Psoas muscle (tissue), 8 donors: ENCODE measurements around the gene WNT8B. TPM values are rescaled to one million over a fixed set of nuclear protein-coding genes. Genes with fewer than 3 reads are reported as not detected.

Experiments used
- ATAC-seq, 4 donors: fragments of 200-7000 bp; cut with Tn5 transposase; one replicate each; pipeline ENCODE4 v1.9.1; 2020; ENCODE audit warnings: moderate library complexity in 3 of 4, mild to moderate bottlenecking in 2 of 4
- DNase-seq, 2 donors: peaks; one replicate each; pipeline ENCODE4 v3.0.0-alpha.2; 2020
- H3K27ac ChIP-seq: fragments of 200-600 bp; one replicate; pipeline ENCODE4 v1.8.0; 2022
- H3K27me3 ChIP-seq, 3 donors: fragments of 200-600 bp in 1 of 3; one replicate each; pipeline versions ENCODE4 v1.6.1 to v1.8.0; 2013 to 2022; ENCODE audit warnings: low read length in 2 of 3, mild to moderate bottlenecking in 2 of 3, moderate library complexity in 1 of 3; ENCODE audit not compliant: insufficient read depth in 3 of 3
- H3K36me3 ChIP-seq, 2 donors: fragments of 200-600 bp in 1 of 2; one replicate each; pipeline versions ENCODE4 v1.6.1 to v1.8.0; 2013 to 2022; ENCODE audit warnings: low read depth in 1 of 2, mild to moderate bottlenecking in 1 of 2, moderate library complexity in 1 of 2; ENCODE audit not compliant: insufficient read depth in 1 of 2
- H3K4me1 ChIP-seq: fragments of 200-600 bp; one replicate; pipeline ENCODE4 v1.8.0; 2022
- H3K4me3 ChIP-seq: fragments of 200-600 bp; one replicate; pipeline ENCODE4 v1.8.0; 2022; ENCODE audit warnings: mild to moderate bottlenecking
- H3K9me3 ChIP-seq: fragments of 200-600 bp; one replicate; pipeline ENCODE4 v1.8.0; 2022
- CTCF ChIP-seq: fragments of 200-600 bp; IDR thresholded peaks from one replicate; pipeline ENCODE4 v1.8.0; 2022; ENCODE audit warnings: antibody characterized with exemption
- WGBS, 3 donors: extraction: QIAGEN DNeasy Blood & Tissue Kit; methylation state at CpG; one replicate each; pipeline versions ENCODE4 v1.1.6 to v1.1.7; 2013; 5-methylcytosine and 5-hydroxymethylcytosine counted together
- intact Hi-C, 2 donors: fragments of 100-400 bp; cut with DNase I; formaldehyde crosslinking; loops; one replicate each; pipeline versions ENCODE4 v1.11.0 to v1.14.2; 2022
- polyA plus RNA-seq, 3 donors: library from polyadenylated mRNA; stranded (reverse); fragments of 200-250 nt; gene quantifications; one replicate each; pipeline ENCODE4 v1.2.3, GENCODE V29; 2013
- total RNA-seq, 4 donors: library from RNA; stranded (reverse); fragmentation: NEBNext Ultra II Directional in 2 of 4; extraction: Animal tissue kit (Norgen Biotek cat#: 25700) in 2 of 4; gene quantifications; one replicate each; pipeline versions ENCODE4 v1.2.1 to v1.2.4, GENCODE V29; 2021 to 2023
- donor health status: healthy with polysubstance abuse.
- donor health status: DM: no; HTN: no; CAD: no; lungs with moderate emphysema.
- donor health status: Bipolar disorder and iron deficiency.
- donor health status: healthy.
- donor health status: DM: yes; HTN: yes; CAD: no.
- donor health status: DM: no; HTN: no; CAD: no.
- donor health status: DM: no; HTN: no; CAD: no.
- donor health status: DM: yes; HTN: yes; CAD: no.

WNT8B gene
- total and polyA plus RNA-seq, 7 donors: not detected

GRCh38 chr10:100519311-100520051 lies 56.7 kb downstream of the WNT8B start, which contains the start of gene SEC31B:
Gene SEC31B, minus strand, starts transcription at chr10:100519861. Its CDS starts 2,909 bp downstream, at chr10:100516952.
- no peak for TF ChIP-seq CTCF

GRCh38 chr10:100520811-100521210 lies 58.0 kb downstream of the WNT8B start:
- intact Hi-C loops: no loop called here
- Histone ChIP-seq H3K27ac (no peak overlapping the region), H3K36me3 (peaks cover 5 to 41% of the 10 kb centered on the region in 2 donors), H3K9me3 (no peaks in the 10 kb centered on the region), H3K4me3 (no peak overlapping the region), H3K4me1 (peaks cover 28% of the 10 kb centered on the region), H3K27me3 (no peaks in the 10 kb centered on the region)
- no peak for DNase-seq
- TF ChIP-seq CTCF: no peak
- no peak for ATAC-seq
- 57 to 71% (median 63%) methylated on average over 3 of the region's 3 CpGs for WGBS, 3 donors

More at GRCh38 chr10:100519311-100520051, 56.7 kb downstream of the WNT8B start, which contains the start of gene SEC31B:
- Histone ChIP-seq H3K27ac (peak within 1 kb of the TSS; percentile 70), H3K27me3 (no peaks in the 10 kb centered on the region), H3K4me3 (peak within 1 kb of the TSS; percentile 72), H3K9me3 (no peaks in the 10 kb centered on the region), H3K36me3 (peaks cover 3 to 30% of the 10 kb centered on the region in 2 donors), H3K4me1 (peaks cover 28% of the 10 kb centered on the region)
- DNase-seq (peak; percentile 53 to 80), ATAC-seq (peak; percentile 68 to 79 (median 74))
- WGBS, 3 donors: 2 to 8% (median 3%) methylated on average over 59 to 72 of the region's 72 CpGs
- intact Hi-C loops: loop anchor here (2.0 to 10.0 kb wide), 4 partner anchors 37 to 215 kb away; no protein-coding TSS in a partner anchor

GRCh38 chr10:100522107-100522801 lies 59.4 kb downstream of the WNT8B start:
- DNase-seq (no peak), ATAC-seq (no peak)
- peaks cover 27% of the 10 kb centered on the region for H3K4me1 ChIP-seq
- H3K27ac ChIP-seq: no peak overlapping the region
- no peak overlapping the region for H3K4me3 ChIP-seq
- intact Hi-C loops: no loop called here
- H3K9me3 ChIP-seq: no peaks in the 10 kb centered on the region
- WGBS, 3 donors: 68 to 81% (median 78%) methylated on average over 5 of the region's 5 CpGs
- H3K27me3 ChIP-seq: no peaks in the 10 kb centered on the region
- peaks cover 9 to 56% of the 10 kb centered on the region in 2 donors for H3K36me3 ChIP-seq
- TF ChIP-seq CTCF: no peak

- Histone ChIP-seq H3K27ac (no peak overlapping the region), H3K36me3 (peaks cover 9 to 60% of the 10 kb centered on the region in 2 donors), H3K4me1 (peaks cover 27% of the 10 kb centered on the region), H3K27me3 (no peaks in the 10 kb centered on the region), H3K9me3 (no peaks in the 10 kb centered on the region), H3K4me3 (no peak overlapping the region)
- ATAC-seq: no peak
- 80 to 97% (median 90%) methylated on average over 9 of the region's 9 CpGs for WGBS, 3 donors
- DNase-seq: no peak
- TF ChIP-seq CTCF: no peak
- intact Hi-C loops: no loop called here
Observed at GRCh38 chr10:100522945-100523344, 60.1 kb downstream of the WNT8B start.
